Omental fat pad (tissue), 4 donors: Measurements from ENCODE around the gene SCP2. TPM values are rescaled to one million over a fixed set of nuclear protein-coding genes. Genes with fewer than 3 reads are reported as not detected.
"Not testable (repeated sequence)": the region's sequence is repeated elsewhere in the genome, so short reads cannot be mapped to it uniquely, and the experiment has no call there.

Source experiments
- ATAC-seq: fragments of 150-250 bp; one replicate; pipeline ENCODE4 v1.9.1; 2016; ENCODE audit warnings: mild to moderate bottlenecking, moderate library complexity; ENCODE audit not compliant: low FRiP score
- DNase-seq: peaks from one replicate; pipeline ENCODE4 v3.0.0-alpha.2; 2019; ENCODE audit warnings: low spot score
- CTCF ChIP-seq, 3 donors: fragments of 450-650 bp; IDR thresholded peaks; one replicate each; pipeline ENCODE4 v1.5.1; 2016 to 2017; ENCODE audit warnings: antibody characterized with exemption in 3 of 3, mild to moderate bottlenecking in 3 of 3, moderate library complexity in 2 of 3
- total RNA-seq, 4 donors: library from RNA; depleted of rRNA; stranded (reverse); fragments of >200 nt; gene quantifications; one replicate each; pipeline ENCODE4 v1.1.0, GENCODE V29; 2016

The SCP2 gene
- total RNA-seq, 4 donors from 2014 or later = 92.7 to 174 (median 126) TPM

GRCh38 chr1:52967666-52968065 is 40.6 kb downstream of the SCP2 start:
- no peak for TF ChIP-seq CTCF (IDR thresholded peaks at IDR 0.05)
- DNase-seq (no peak), ATAC-seq (no peak)

DNA sequence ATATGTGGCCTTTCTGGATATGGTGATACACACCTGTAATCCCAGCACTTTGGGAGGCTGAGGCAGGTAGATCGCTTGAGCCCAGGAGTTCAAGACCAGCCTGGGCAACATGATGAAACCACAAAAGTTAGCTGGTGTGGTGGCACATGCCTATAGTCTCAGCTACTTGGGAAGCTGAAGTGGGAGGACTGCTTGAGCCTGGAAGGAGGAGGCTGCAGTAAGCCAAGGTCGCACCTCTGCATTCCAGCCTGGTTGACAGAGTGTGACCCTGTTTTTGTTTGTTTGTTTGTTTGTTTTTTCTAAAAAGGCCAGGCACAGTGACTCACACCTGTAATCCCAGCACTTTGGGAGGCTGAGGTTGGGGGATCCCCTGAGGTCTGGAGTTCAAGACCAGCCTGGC is 42.2 kb downstream of the SCP2 start:
- ATAC-seq, DNase-seq: not testable (repeated sequence)

DNA sequence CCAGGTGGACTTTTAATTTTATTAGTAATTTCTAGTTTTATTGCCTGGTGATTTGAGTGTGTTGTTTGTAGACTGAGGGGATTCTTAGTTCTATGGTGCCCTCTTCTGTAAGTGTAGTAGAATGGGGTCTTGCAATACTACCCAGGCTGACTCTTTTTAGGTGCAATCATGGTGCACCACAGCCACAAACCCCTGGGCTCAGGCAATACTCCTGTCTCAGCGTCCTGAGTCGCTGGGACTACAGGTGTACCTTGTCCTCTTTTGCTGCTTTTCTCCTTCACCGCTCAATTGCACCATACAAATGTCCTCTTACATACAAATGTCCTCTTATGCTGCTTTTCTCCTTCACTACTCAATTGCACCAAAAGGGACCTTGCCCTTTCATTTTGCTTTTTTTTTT is 43.1 kb downstream of the SCP2 start:
- ATAC-seq = no peak
- no peak for DNase-seq
- no peak for TF ChIP-seq CTCF (IDR thresholded peaks at IDR 0.05)

DNA sequence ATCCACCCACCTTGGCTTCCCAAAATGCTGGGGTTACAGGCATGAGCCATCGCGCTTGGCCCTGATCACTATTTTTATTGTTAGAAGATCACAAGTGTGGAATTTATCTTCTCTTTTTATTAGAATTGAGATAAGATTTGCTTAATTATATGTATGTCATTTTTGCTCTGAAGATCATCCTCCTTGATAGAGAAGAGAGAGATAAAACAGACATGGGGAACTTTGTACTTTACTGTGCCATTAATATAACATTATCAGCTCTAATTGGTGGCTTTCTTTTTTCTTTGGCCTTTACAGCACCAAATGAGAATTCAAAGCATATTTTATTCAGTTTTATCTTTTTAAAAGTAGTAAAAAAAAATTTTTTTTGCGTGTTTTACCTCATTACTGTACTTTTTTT is 46.8 kb downstream of the SCP2 start:
- no peak for DNase-seq
- TF ChIP-seq CTCF (IDR thresholded peaks at IDR 0.05) = no peak
- ATAC-seq = no peak

DNA sequence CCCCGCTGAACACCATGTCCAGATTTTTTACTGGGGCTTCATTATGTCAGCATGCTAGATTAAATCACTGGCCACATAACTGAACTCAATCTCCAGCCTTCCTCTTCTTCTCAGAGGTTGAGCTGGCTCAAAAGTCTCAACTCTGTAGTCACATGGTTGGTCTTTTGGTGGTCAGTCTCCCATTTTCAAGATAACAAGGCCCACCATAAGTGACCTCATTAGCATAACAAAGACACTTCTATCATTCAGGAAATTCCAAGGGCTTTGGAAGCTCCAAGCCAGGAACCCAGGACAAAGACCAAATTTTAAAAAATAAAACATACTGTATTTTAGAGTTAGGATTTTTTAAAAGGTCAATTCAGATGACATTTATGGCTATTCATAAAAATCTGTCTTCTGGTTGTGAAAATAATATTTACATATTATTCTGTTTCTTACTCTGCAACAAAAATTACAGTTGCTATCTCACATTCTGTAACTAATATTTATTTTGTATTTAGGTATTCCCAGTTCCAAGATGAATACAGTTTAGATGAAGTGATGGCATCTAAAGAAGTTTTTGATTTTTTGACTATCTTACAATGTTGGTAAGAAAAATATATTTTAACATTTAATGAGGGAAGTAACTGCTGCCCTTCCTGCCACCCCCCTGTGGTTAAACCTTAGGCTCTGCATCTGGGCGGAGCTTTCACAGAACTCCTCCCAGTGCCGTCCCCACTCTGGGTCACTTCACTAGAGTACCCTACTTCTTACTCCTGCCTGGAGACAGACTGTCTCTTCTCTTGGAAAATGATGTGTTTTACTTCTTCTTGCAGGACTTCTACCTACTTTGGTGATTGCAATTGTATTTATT is 49.3 kb downstream of the SCP2 start:
- DNase-seq (no peak), ATAC-seq (no peak)
- no peak for TF ChIP-seq CTCF (IDR thresholded peaks at IDR 0.05)

DNA sequence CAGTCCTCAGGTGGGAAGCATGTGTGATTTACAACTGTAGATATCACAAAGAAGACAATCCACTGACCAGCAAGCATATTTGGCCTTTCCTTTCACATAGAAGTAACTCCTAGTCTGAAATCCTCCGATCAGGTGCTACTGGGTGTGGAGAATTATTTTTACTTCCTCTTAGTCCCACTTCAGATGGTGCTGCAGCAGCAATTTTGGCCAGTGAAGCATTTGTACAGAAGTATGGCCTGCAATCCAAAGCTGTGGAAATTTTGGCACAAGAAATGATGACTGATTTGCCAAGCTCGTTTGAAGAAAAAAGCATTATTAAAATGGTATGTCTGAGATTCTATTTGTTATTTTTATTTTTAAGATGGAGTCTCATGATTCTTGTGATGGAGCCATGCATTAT is 51.0 kb downstream of the SCP2 start:
- DNase-seq (no peak), ATAC-seq (no peak)
- TF ChIP-seq CTCF (IDR thresholded peaks at IDR 0.05) = no peak

GRCh38 chr1:52992733-52993132 is 65.7 kb downstream of the SCP2 start:
- DNase-seq, ATAC-seq: not testable (repeated sequence)

- no peak for DNase-seq
- ATAC-seq = no peak
- no peak for TF ChIP-seq CTCF (IDR thresholded peaks at IDR 0.05)
Measured at GRCh38 chr1:52994656-52995055, 67.6 kb downstream of the SCP2 start.
